NCI-H2227 (cell line): ENCODE measurements around the gene RBCK1.

ENCODE experiments used
- DNase-seq: peaks from one replicate; lab custom pipeline; 2025; ENCODE audit not compliant: unreplicated experiment; lab: John Stamatoyannopoulos, UW

RBCK1 gene

GRCh38 chr20:416950-417800 is 9.1 kb downstream of the RBCK1 start:
- DNase-seq, result no peak

GRCh38 chr20:417801-418342 is 9.8 kb downstream of the RBCK1 start:
- DNase-seq, result no peak

- no peak for DNase-seq
These were observed 10.8 kb downstream of the RBCK1 start for GRCh38 chr20:418858-419365.

GRCh38 chr20:419556-420165 is 11.6 kb downstream of the RBCK1 start:
- no peak for DNase-seq

- no peak for DNase-seq
These were observed 12.1 kb downstream of the RBCK1 start for GRCh38 chr20:420166-420620.

GRCh38 chr20:420721-421574 is 12.8 kb downstream of the RBCK1 start:
- no peak for DNase-seq

GRCh38 chr20:421685-422250 is 13.7 kb downstream of the RBCK1 start:
- no peak for DNase-seq

GRCh38 chr20:426566-426965 is 18.5 kb downstream of the RBCK1 start:
- no peak for DNase-seq

- no peak for DNase-seq
These were observed 19.3 kb downstream of the RBCK1 start for GRCh38 chr20:427401-427800.

GRCh38 chr20:427849-428657 is 20.0 kb downstream of the RBCK1 start:
- DNase-seq, result no peak

- no peak for DNase-seq
These were observed 20.6 kb downstream of the RBCK1 start for GRCh38 chr20:428658-429200.

GRCh38 chr20:430091-430999 is 22.2 kb downstream of the RBCK1 start:
- DNase-seq, result no peak

GRCh38 chr20:431012-431904 is 23.2 kb downstream of the RBCK1 start:
- DNase-seq, result peak; percentile 86

GRCh38 chr20:432208-432607 is 24.1 kb downstream of the RBCK1 start:
- no peak for DNase-seq

GRCh38 chr20:432677-433299 is 24.7 kb downstream of the RBCK1 start:
- DNase-seq, result no peak

GRCh38 chr20:433300-433975 is 25.3 kb downstream of the RBCK1 start:
- no peak for DNase-seq

- no peak for DNase-seq
These were observed 26.1 kb downstream of the RBCK1 start for GRCh38 chr20:434221-434620.
